Tongue (tissue), 2 donors: ENCODE results near the gene RNU1-1. TPM values are rescaled to one million over a fixed set of nuclear protein-coding genes. Genes with fewer than 3 reads are reported as not detected.
"Not testable (repeated sequence)": the region's sequence is repeated elsewhere in the genome, so short reads cannot be mapped to it uniquely, and the experiment has no call there.

Experiments used
- DNase-seq: peaks from one replicate; pipeline ENCODE4 v3.0.0-alpha.2; 2015
- total RNA-seq: library from RNA; depleted of rRNA; stranded (reverse); fragments of >200 nt; gene quantifications from one replicate; pipeline ENCODE4 v1.2.3, GENCODE V29; 2014

The RNU1-1 gene
- total RNA-seq, 1 donor from 2014 or later, result under 0.01 TPM

- not testable (repeated sequence) for DNase-seq
These were observed 20.4 kb downstream of the RNU1-1 start for GRCh38 chr1:16493731-16494130.

GRCh38 chr1:16492937-16493336 is 21.1 kb downstream of the RNU1-1 start:
- not testable (repeated sequence) for DNase-seq

DNA sequence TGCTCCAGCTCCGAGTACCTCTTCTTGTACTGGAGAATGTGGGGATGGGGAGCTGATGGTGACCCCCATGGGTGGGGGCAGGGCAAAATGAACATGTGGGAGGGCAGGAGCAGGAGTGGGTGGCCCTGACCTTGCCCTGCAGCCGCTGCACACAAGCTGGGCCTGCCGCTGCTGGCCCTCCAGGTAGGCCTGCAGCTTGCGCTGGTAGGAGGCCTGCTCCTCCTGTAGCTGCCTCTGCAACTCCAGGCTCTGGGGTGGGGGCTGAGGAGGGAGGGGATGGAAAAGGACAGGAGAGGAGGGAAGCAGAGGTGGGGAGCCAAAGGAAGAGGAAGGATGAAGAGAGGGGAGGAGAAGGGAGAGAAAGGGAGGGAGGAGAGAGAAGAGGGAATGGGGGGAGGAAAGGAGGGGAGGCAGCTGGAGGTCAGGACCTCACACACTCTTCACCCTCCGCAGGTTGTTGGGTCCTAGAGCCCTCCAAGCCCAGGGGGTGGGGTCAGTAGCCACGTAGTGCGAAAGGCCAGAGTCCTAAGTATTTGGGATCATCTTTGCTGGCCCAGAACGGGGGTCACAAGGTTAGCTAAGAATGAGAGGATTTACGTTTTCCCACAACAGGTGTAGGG is 22.9 kb downstream of the RNU1-1 start:
- no peak for DNase-seq

- DNase-seq, result not testable (repeated sequence)
These were observed 24.7 kb downstream of the RNU1-1 start for GRCh38 chr1:16489195-16489880.

DNA sequence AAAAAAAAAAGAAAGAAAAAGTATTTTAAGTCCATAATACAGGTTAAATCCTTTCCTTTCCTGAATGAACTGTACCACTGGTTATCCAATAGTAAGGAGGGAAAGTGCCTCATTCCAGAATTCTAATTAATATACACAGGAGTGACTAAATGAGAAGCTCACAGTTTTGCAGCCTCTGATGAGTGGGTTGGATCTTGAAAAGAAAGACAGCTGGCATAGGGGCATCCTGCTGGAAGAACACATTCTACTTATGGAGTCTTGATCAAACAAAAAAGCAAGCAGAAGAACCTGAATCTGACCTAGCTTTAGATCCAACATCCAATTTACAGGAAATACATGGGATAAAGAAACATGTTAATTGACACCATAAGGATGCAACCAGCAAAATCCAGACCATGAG is 27.1 kb downstream of the RNU1-1 start:
- not testable (repeated sequence) for DNase-seq

DNA sequence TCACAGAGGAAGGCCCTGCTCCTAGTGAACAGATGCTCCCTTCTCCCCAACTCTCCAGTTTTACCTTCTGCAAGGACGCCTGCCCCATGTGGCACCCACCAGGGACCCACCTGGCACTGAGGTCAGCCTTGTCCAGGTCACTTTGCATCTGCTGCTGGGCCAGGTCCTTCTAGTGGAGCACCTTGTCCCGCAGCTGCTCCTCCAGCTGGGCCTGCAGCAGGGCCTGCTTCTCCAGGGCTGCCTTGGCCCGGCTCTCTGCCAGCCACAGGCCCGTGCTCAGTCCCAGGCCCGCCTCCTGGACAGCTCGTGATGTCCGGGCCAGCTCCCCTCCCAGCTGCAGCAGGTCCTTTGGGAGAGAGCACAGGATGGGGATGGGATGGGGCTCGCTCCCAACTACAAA is 27.8 kb downstream of the RNU1-1 start:
- not testable (repeated sequence) for DNase-seq

DNA sequence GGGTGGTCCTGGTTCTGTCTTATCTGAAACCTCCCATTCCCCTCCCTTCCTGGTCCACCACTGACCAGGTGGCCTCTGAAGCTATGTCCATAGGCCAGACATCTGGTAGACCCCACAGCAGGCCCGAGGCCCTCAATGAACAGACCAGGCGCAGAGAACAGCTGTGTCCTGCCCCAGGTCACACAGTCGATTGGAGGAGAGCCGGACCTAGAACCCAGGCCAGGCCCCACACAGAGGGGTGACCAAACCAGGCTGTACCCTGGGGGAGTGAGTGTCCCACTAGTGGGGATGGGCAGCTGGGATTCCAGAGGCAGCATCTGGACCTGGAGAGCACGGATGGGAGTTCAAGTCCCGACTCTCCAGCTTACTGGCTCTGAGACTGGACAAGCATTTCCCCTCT is 29.2 kb downstream of the RNU1-1 start:
- DNase-seq, result no peak

DNA sequence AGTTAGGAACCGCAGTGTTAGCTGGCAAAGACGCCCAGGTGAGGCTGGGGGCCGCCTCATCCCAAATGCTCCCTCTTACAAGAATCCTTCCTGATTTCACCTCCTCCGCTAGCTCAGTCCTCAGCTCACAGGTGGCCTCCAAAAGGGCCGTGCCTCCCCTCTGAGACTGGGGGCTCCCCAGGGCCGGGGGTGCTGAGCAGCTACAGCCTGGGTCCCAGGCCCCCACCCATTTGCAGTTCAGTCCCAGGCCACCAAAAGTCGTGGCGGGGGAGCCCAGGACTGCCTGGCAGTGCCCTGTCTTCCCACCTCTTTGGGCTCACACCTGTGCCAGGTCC is 29.6 kb downstream of the RNU1-1 start:
- DNase-seq, result no peak

DNA sequence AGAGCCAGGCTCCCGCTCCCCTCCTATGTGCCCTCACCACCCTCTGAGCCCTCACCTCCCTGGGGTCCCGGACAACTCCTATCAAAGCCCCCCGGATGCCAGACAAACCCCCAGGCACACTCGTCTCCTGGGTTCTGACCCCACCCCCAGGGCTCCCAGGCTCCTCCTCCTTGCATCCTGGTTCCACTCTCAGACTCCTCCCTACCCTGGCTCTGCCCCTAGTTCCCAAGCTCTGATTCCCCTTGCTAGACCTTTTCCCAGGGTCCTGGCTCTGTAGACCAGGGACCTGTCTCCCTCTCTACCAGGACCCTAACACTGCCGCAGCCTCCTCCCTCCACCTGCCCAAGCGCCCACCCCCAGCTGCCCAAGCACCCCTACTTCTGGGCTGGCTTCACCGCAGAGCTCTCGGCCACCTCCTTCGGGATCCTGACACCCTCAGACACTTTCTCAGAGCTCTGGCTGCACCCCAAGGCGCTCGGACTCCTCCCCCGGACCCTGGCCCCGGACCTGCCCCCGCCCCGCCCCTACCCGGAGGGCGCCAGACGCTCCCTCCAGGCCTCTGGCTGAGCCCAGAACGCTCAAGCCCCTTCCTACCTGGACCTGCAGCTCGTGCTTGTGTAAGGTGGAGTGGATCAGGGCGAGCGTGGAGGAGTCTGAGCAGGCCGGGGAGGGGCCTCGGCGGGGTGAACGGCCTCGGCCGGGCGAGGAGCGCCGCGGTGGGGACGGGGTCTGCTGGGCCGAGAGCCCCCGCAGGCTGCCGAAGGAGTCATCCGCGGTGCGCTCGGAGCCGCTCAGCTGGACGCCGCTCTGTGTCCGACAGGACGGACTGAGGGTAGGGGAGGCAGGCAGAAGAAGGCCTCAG is 30.2 kb downstream of the RNU1-1 start:
- DNase-seq, result not testable (repeated sequence)

- DNase-seq, result not testable (repeated sequence)
These were observed 30.9 kb downstream of the RNU1-1 start for GRCh38 chr1:16483146-16483545.

DNA sequence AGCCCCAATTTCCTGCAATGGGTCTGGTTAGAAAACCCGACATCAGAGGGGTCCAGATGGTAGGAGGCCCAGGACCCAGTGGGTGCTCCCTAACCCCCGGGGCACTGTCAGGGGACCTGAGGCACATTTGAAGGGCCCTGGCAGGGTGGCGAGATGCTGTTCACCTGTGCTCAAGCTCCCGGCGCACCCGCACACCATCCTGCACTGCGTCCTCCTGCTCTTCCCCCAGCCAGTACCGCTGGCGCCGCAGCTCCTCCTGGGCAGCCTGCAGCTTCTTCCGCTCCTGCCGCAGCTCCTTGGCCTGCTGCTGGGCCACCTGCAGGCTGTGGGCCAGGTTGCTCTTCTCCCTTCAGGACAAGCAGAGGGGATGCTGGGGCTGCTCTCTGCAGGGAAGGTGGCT is 36.0 kb downstream of the RNU1-1 start:
- no peak for DNase-seq

DNA sequence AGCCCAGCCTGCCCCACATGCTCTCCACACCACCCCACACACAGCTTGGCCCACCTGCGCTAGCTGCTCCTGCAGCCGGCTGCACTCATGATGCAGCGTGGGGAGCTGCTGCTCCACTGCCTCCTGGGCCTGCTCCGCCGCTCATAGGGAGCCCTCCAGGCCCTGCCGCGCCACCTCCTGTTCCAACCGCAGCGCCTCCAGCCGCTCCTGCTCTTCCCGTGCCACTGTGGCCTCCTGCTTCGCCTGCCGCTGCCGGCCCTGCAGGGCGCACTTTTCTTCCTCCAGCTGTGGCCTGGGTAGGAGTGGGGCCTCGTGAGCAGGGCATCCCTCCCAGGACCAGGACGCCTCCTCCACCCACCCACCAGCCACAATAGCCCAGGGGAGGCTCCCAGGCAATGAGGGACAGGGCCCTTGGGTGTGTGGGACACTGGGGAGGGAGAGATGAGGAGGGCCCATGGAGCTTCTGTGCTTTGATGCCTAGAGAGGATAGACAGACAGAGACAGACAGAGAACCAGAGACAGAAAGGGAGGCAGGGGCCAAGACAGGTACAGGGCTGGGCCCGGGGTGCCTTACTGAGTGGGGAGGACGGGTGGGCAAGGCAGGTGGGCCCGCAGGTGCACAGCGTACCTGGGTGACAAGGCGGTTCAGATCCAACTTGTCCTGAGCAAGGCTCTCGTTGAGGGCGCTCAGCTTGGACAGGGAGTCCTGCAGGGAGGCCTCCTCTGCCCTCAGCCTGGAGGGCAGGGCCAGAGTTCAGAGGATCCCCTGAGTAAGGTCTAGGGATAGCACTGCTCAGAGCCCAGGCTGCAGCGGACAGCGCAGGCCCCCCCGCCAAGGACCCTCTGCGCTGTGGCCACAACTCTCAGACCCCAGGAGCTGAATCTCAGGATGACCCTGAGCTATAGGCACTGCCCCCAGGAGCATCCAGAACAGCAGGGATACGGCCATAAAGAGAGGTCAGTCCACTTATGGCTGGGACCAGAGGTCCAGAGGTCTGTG is 38.0 kb downstream of the RNU1-1 start:
- DNase-seq, result not testable (repeated sequence)

GRCh38 chr1:16474891-16475290 is 39.2 kb downstream of the RNU1-1 start:
- DNase-seq, result not testable (repeated sequence)

DNA sequence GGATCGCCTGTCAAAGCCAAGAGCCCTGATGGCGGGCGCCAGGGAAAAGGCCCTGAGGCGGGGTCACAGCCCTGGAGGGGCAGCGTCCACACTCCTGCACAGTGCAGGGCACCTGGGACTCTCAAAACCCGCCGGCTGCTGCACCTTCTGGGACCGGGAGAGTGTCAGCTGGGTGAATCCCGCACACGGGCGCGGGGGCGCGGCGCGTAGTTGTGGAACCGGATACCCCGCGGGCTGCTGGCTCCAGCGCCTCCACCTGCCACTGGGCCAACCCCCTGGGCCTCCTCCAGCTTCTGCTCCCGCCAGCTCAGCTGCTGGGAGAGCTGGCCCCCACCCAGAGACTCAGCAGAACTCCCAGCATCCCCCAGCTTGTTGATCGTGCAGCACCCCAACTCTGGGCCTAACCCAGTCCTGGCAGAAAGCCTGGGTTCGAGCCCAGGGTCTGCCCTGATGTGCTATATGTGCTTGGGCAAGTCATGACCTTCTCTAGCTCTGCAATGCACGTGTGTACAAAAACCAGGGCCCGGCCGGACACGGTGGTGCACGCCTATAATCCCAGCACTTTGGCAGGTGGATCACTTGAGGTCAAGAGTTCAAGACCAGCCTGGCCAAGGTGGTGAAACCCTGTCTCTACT is 39.8 kb downstream of the RNU1-1 start:
- peak; percentile 39 for DNase-seq

DNA sequence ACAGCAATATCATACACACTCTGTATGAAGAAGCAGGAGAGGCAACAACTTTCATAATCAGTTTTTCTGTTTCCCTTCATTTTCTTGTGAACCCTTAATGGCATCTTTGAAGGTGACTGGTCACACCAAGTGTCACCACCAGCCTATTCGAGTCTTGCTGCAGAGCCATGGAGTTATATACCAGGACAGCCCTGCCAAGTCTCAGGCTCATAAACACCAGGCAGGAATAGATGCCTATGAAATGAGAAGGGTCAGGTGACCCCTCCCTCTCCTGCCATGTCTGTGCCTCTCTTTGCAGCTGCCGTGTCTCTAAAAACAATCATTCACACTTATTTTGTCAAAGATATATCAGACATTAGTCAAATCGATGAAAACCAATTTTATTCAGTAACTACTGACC is 45.5 kb downstream of the RNU1-1 start:
- no peak for DNase-seq

DNA sequence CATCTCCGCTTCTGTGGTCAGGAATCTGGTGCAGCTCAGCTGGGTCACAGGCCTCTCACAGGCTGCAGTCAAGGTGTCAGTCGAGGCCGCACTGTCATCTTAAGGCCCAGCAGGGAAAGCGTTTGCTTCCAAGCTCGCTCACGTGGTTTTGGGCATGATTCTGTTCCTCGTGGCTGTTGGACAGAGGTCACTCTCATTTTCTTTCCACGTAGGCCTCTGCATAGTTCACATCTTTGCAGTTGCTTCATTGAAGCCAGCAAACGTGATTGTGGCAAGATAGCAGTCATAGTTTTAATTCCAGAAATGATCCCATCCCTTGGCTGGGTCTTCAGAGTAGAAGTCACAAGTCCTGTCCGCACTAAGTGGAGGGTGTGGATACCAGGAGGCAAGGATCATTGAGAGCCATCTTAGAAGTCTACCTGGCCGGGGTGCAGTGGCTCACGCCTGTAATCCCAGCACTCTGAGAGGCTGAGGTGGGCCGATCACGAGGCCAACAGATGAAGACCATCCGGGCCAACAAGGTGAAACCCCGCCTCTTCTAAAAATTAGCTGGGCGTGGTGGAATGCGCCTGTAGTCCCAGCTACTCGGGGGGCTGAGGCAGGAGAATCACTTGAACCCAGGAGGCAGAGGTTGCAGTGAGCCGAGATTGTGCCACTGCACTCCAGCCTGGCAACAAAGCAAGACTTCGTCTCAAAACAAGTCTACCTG is 49.0 kb downstream of the RNU1-1 start:
- no peak for DNase-seq
